GM12875 (cell line): Measurements from ENCODE around the gene C5.

Experiments used
- H3K4me3 ChIP-seq: one replicate; pipeline ENCODE4 v1.5.1; 2011; ENCODE audit warnings: low read depth, low read length, control low read depth
- TF ChIP-seq, protein P1 (sequence below): IDR thresholded peaks from 2 replicates; pipeline ENCODE4 v1.5.1; 2011; ENCODE audit warnings: low read depth, mild to moderate bottlenecking, control low read depth, inconsistent platforms, low read length, moderate library complexity, borderline replicate concordance; ENCODE audit not compliant: insufficient read depth

The C5 gene

DNA sequence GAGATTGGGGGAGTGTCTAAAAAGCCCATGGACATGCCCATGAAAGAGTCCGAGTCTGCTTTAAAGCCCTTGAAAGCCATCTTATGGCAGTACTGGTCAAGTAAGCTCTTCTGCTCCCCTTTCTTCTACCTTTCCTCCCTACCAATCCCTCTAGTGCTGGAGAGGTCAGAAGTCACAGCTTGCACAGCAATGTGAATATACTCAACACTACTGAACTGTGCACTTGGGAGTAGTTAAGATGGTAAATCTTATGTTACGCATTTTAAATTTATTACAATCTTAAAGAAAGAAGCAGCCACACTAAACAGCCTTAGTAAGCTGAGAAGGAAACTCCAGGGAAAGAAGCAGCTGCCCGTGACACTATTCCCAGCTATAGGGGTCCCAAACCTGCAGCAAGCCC lies 111.2 kb downstream of the C5 start:
- TF ChIP-seq, protein P1, sequence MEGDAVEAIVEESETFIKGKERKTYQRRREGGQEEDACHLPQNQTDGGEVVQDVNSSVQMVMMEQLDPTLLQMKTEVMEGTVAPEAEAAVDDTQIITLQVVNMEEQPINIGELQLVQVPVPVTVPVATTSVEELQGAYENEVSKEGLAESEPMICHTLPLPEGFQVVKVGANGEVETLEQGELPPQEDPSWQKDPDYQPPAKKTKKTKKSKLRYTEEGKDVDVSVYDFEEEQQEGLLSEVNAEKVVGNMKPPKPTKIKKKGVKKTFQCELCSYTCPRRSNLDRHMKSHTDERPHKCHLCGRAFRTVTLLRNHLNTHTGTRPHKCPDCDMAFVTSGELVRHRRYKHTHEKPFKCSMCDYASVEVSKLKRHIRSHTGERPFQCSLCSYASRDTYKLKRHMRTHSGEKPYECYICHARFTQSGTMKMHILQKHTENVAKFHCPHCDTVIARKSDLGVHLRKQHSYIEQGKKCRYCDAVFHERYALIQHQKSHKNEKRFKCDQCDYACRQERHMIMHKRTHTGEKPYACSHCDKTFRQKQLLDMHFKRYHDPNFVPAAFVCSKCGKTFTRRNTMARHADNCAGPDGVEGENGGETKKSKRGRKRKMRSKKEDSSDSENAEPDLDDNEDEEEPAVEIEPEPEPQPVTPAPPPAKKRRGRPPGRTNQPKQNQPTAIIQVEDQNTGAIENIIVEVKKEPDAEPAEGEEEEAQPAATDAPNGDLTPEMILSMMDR, result no peak

DNA sequence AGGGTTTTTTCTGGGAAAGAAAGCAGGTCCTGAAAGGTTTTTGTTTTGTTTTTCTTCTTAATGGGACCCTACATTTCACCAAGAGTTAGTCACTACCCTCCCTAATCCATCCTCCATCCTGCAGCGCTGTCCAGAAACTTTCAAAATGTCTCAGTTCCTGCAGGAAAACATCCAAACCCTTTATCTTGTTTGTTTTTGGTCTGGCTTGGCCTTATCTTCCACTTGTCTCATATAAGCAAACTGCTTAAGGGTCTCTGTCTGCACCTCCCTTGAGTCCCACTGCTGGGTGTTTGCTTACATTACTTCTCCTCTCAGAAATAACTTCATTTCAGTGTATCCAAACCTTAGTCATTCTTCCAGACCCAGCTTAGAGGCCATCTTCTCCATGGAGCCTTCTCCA lies 112.5 kb downstream of the C5 start:
- TF ChIP-seq, protein P1, result no peak
- H3K4me3 ChIP-seq, result no peak overlapping the region

More for the DNA sequence above, 111.2 kb downstream of the C5 start:
- H3K4me3 ChIP-seq, result no peak overlapping the region

DNA sequence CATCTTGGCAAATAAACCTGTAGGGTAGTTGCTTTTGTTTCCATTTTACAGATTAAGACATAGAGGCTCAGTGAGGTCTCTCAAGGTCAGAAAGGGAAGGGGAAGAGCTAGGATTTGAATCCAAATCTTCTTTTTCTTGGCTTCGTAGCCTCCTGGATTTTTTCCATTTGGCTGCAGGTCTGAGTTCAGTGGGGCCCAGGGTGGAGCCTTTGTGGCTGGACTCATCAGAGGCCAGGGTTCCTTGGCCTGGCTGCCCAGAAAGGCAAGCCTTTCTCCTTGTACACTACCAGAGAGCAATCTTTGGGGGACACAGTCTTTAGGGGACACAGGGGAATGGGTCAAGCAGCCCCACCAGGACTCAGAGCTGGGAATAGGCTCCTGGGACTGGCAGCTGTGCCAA lies 112.9 kb downstream of the C5 start:
- TF ChIP-seq, protein P1, result no peak
- no peak overlapping the region for H3K4me3 ChIP-seq

DNA sequence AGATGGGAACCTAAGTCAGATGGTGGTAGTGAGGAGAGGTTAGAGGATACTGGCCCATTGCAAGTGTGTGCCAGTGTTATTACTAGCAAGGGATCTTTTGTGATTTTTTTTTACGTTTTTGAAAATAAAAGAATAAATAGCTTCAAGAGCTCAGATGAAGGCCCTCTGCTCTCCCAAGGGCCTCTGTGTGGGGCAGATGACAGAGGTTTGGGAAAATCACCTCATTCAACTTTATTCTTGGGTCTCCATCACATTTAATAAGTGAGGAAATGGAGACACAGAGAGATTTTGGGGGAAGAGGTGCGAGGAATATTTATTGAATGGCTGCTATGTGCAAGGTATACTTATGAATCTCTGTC lies 113.3 kb downstream of the C5 start:
- TF ChIP-seq, protein P1, result no peak

DNA sequence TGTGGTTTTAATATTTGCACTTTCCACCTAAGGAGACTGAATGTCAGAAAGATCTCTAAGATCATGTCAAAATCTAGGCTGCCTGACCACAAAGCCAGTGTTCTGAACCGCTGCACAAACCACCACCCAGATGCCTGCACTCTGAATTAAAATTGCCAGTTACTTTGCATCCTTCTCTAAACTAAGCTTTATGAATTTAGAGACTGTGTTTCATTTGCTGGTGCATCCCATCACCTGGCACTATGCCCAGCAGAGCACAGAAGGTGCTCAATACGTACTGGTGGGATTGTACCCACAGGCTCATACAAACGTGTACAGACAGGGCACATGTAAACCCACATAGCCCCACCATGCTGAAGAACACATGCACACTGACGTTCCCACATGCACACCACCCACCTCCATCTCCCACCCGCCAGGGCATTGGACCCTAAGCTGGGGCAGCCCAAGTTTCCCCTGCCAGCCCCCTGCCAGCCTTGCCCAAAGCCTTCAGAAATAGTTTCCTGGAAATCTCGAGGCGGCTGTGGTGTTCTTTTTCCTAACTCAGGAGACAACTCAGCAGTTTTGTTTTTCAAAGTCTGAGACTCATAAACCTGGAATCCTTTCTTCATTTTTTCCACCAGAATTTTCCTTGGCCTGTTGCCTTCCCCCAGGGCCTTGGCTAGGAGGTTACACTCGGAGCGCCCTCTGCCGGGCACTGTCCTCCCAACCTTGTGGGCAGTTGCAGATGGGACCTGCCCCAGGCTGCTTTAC lies 113.9 kb downstream of the C5 start:
- peak overlapping the region; percentile 17 for H3K4me3 ChIP-seq
- TF ChIP-seq, protein P1, result peak; percentile 85

More for the DNA sequence above, 113.3 kb downstream of the C5 start:
- no peak overlapping the region for H3K4me3 ChIP-seq

DNA sequence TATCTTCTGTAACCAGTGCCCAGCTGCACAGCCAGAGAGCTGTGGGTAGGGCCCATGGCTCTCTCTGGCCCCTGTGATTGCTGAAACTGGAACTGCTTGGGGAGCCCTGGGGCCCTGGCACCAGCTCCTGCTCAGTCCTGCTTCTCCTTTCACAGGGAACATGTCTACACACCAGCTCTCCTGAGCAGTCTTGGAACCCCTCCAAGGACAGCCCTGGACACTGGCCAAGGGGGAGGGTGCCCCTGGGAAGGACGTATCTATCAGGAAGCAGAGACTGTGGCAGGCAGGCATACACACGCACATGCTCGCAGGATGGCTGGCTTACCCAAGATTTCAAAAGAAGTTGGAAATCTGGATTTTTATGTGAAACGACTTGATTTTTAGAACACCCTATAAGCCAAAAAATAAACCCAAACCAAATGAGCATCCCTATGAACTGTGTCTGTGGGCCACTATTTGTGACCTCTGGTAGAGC lies 114.7 kb downstream of the C5 start:
- TF ChIP-seq, protein P1, result no peak
- H3K4me3 ChIP-seq, result no peak overlapping the region

DNA sequence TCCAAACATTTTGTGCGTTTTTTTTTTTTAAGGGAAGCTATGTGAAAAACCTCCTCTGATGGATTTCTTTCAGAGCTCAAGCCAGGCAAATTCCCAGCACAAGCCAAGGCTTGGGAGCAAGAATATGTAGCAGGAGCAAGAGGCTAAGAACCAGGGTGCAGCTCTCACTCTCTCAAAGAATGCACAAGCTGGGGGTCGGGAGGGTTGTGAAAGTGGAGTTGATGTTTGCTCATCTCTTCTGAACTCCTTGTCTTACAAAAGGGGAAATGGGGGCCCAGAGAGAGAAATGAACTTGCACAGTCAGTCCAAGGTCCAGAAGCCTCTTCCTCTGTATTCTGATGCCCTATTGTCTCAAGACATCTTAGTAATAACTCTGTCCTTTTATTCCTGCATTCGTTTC lies 115.8 kb downstream of the C5 start:
- TF ChIP-seq, protein P1, result no peak
- no peak overlapping the region for H3K4me3 ChIP-seq
